M059J (cell line): Measurements from ENCODE around the gene GRIK4. TPM values are rescaled to one million over a fixed set of nuclear protein-coding genes. Genes with fewer than 3 reads are reported as not detected.

Experiments
- DNase-seq: peaks from one replicate; pipeline ENCODE4 v3.0.0-alpha.2; 2012; ENCODE audit warnings: low read depth
- total RNA-seq: library from RNA; depleted of rRNA; stranded (reverse); fragments of >200 nt; shearing (Covaris generic); gene quantifications from 2 replicates; pipeline ENCODE4 v1.2.3, GENCODE V29; 2014

The GRIK4 gene
- total RNA-seq, 1 experiment from 2014 or later, result 0.07 TPM

- DNase-seq, result peak; percentile 50
Measured at GRCh38 chr11:120940160-120940848, 428.8 kb downstream of the GRIK4 start.

GRCh38 chr11:120941000-120941399 is 429.5 kb downstream of the GRIK4 start:
- DNase-seq, result peak; percentile 16

- no peak for DNase-seq
Measured at GRCh38 chr11:120942701-120943100, 431.2 kb downstream of the GRIK4 start.

GRCh38 chr11:120945042-120945441 is 433.5 kb downstream of the GRIK4 start:
- no peak for DNase-seq

- DNase-seq, result no peak
Measured at GRCh38 chr11:120950880-120951279, 439.3 kb downstream of the GRIK4 start.

- DNase-seq, result peak; percentile 72
Measured at GRCh38 chr11:120952461-120953434, 441.2 kb downstream of the GRIK4 start.

GRCh38 chr11:120954381-120954780 is 442.8 kb downstream of the GRIK4 start:
- no peak for DNase-seq

- DNase-seq, result no peak
Measured at GRCh38 chr11:120956710-120957495, 445.4 kb downstream of the GRIK4 start.

- no peak for DNase-seq
Measured at GRCh38 chr11:120958185-120958584, 446.6 kb downstream of the GRIK4 start.

GRCh38 chr11:120959189-120959588 is 447.6 kb downstream of the GRIK4 start:
- no peak for DNase-seq

GRCh38 chr11:120964857-120965256 is 453.3 kb downstream of the GRIK4 start:
- DNase-seq, result no peak

GRCh38 chr11:120966840-120967239 is 455.3 kb downstream of the GRIK4 start:
- no peak for DNase-seq

GRCh38 chr11:120969993-120970392 is 458.4 kb downstream of the GRIK4 start:
- DNase-seq, result no peak

GRCh38 chr11:120971825-120972224 is 460.3 kb downstream of the GRIK4 start:
- DNase-seq, result no peak

- no peak for DNase-seq
Measured at GRCh38 chr11:120972621-120973020, 461.1 kb downstream of the GRIK4 start.

- no peak for DNase-seq
Measured at GRCh38 chr11:120973501-120973900, 462.0 kb downstream of the GRIK4 start.

GRCh38 chr11:120974466-120974865 is 462.9 kb downstream of the GRIK4 start:
- DNase-seq, result no peak

GRCh38 chr11:120974965-120975364 is 463.4 kb downstream of the GRIK4 start:
- DNase-seq, result peak; percentile 15

- DNase-seq, result peak; percentile 60
Measured at GRCh38 chr11:120977266-120978137, 466.0 kb downstream of the GRIK4 start.

- DNase-seq, result no peak
Measured at GRCh38 chr11:120978701-120979100, 467.2 kb downstream of the GRIK4 start.
